Neural progenitor cell (in vitro differentiated cells): Measurements from ENCODE around the gene HINFP. TPM values are rescaled to one million over a fixed set of nuclear protein-coding genes. Genes with fewer than 3 reads are reported as not detected.
"Not testable (repeated sequence)": the region's sequence is repeated elsewhere in the genome, so short reads cannot be mapped to it uniquely, and the experiment has no call there.

Experiments used
- DNase-seq: peaks from one replicate; pipeline ENCODE4 v3.0.0-alpha.2; 2016; ENCODE audit warnings: low spot score
- H2AFZ ChIP-seq: fragments of 200-600 bp; sonication (generic); replicated peaks from 2 replicates; pipeline ENCODE4 v1.6.1; 2016; ENCODE audit warnings: antibody characterized with exemption
- H3F3A ChIP-seq: fragments of 200-600 bp; sonication (generic); 2 replicates; pipeline ENCODE4 v1.6.1; 2016; ENCODE audit warnings: antibody characterized with exemption, low read depth
- H3K27ac ChIP-seq: fragments of 200-600 bp; sonication (generic); 2 replicates; pipeline ENCODE4 v1.5.1; 2016; ENCODE audit warnings: mild to moderate bottlenecking
- H3K27me3 ChIP-seq: fragments of 200-600 bp; sonication (generic); 2 replicates; pipeline ENCODE4 v1.6.1; 2016; ENCODE audit warnings: mild to moderate bottlenecking, moderate library complexity
- H3K36me3 ChIP-seq: fragments of 200-600 bp; sonication (generic); 2 replicates; pipeline ENCODE4 v1.5.1; 2016
- H3K4me1 ChIP-seq: fragments of 200-600 bp; sonication (generic); 2 replicates; pipeline ENCODE4 v1.6.1; 2016; ENCODE audit warnings: mixed run types
- H3K4me2 ChIP-seq: fragments of 200-600 bp; sonication (generic); 2 replicates; pipeline ENCODE4 v1.6.1; 2016
- H3K4me3 ChIP-seq: fragments of 200-600 bp; sonication (generic); 2 replicates; pipeline ENCODE4 v1.5.1; 2016
- H3K79me2 ChIP-seq: fragments of 200-600 bp; sonication (generic); 2 replicates; pipeline ENCODE4 v1.6.1; 2016; ENCODE audit warnings: low read depth
- H3K9ac ChIP-seq: fragments of 200-600 bp; sonication (generic); 2 replicates; pipeline ENCODE4 v1.6.1; 2016
- H3K9me3 ChIP-seq: fragments of 200-600 bp; sonication (generic); 2 replicates; pipeline ENCODE4 v1.5.1; 2016; ENCODE audit warnings: low read depth
- H4K20me1 ChIP-seq: fragments of 200-600 bp; sonication (generic); 2 replicates; pipeline ENCODE4 v1.6.1; 2016; ENCODE audit warnings: low read depth
- H3K27ac Mint-ChIP-seq: 3 replicates; pipeline ENCODE4 v1.8.0; 2021; ENCODE audit warnings: mixed read lengths
- H3K27me3 Mint-ChIP-seq: 2 replicates; pipeline ENCODE4 v1.8.0; 2022; ENCODE audit warnings: low read depth, mild to moderate bottlenecking, inconsistent platforms, moderate library complexity, mixed read lengths; ENCODE audit not compliant: insufficient read depth
- H3K36me3 Mint-ChIP-seq: 3 replicates; pipeline ENCODE4 v1.8.0; 2021; ENCODE audit warnings: mixed read lengths
- H3K4me1 Mint-ChIP-seq: 3 replicates; pipeline ENCODE4 v1.8.0; 2021; ENCODE audit warnings: mixed read lengths
- H3K4me3 Mint-ChIP-seq: 3 replicates; pipeline ENCODE4 v1.8.0; 2021; ENCODE audit warnings: mild to moderate bottlenecking, moderate library complexity, mixed read lengths
- H3K9me3 Mint-ChIP-seq: 3 replicates; pipeline ENCODE4 v1.8.0; 2020; ENCODE audit warnings: mixed read lengths
- CTCF ChIP-seq: fragments of 200-600 bp; sonication (generic); IDR thresholded peaks from 2 replicates; pipeline ENCODE4 v1.5.1; 2017; ENCODE audit warnings: antibody characterized with exemption, mild to moderate bottlenecking
- EZH2 ChIP-seq: fragments of 200-600 bp; sonication (generic); IDR thresholded peaks from 2 replicates; pipeline ENCODE4 v1.6.1; 2017; ENCODE audit warnings: antibody characterized with exemption, mild to moderate bottlenecking, moderate library complexity
- EZH2phosphoT487 ChIP-seq: fragments of 200-600 bp; sonication (generic); IDR thresholded peaks from 2 replicates; pipeline ENCODE4 v1.6.1; 2017; ENCODE audit warnings: antibody characterized with exemption
- total RNA-seq: library from RNA; depleted of rRNA; stranded (reverse); fragments of >200 nt; gene quantifications from 2 replicates; pipeline ENCODE4 v1.2.3, GENCODE V29; 2015; ENCODE audit warnings: low replicate concordance

Gene HINFP
- total RNA-seq, 1 donor from 2014 or later, result 32.5 TPM

GRCh38 chr11:119160151-119160550 is 38.8 kb downstream of the HINFP start:
- Histone ChIP-seq H2AFZ (no peak overlapping the region), H3K27me3 (no peaks in the 10 kb centered on the region), H3K9me3 (no peaks in the 10 kb centered on the region), H3K4me2 (no peak overlapping the region), H3F3A (no peaks in the 10 kb centered on the region), H3K4me3 (no peak overlapping the region), H3K79me2 (no peaks in the 10 kb centered on the region), H3K4me1 (no peaks in the 10 kb centered on the region), H3K27ac (no peak overlapping the region), H3K36me3 (no peaks in the 10 kb centered on the region), H3K9ac (no peak overlapping the region), H4K20me1 (no peaks in the 10 kb centered on the region)
- H3K4me1 Mint-ChIP-seq, result no peaks in the 10 kb centered on the region
- H3K27me3 Mint-ChIP-seq, result peaks cover 9% of the 10 kb centered on the region
- H3K27ac Mint-ChIP-seq, result no peak overlapping the region
- H3K9me3 Mint-ChIP-seq, result no peaks in the 10 kb centered on the region
- no peaks in the 10 kb centered on the region for H3K36me3 Mint-ChIP-seq
- H3K4me3 Mint-ChIP-seq, result no peak overlapping the region
- TF ChIP-seq EZH2phosphoT487 (no peak), EZH2 (no peak), CTCF (no peak)
- no peak for DNase-seq

- Histone ChIP-seq H3K9ac (no peak overlapping the region), H3K4me2 (no peak overlapping the region), H4K20me1 (no peaks in the 10 kb centered on the region), H3K4me3 (no peak overlapping the region), H2AFZ (no peak overlapping the region), H3K27me3 (no peaks in the 10 kb centered on the region), H3K9me3 (no peaks in the 10 kb centered on the region), H3K36me3 (no peaks in the 10 kb centered on the region), H3K4me1 (no peaks in the 10 kb centered on the region), H3F3A (no peaks in the 10 kb centered on the region), H3K79me2 (no peaks in the 10 kb centered on the region), H3K27ac (no peak overlapping the region)
- TF ChIP-seq CTCF (no peak), EZH2 (no peak), EZH2phosphoT487 (no peak)
- Mint-ChIP-seq H3K4me3 (no peak overlapping the region), H3K36me3 (no peaks in the 10 kb centered on the region), H3K4me1 (peaks cover 6% of the 10 kb centered on the region), H3K27ac (no peak overlapping the region), H3K27me3 (peaks cover 4% of the 10 kb centered on the region), H3K9me3 (no peaks in the 10 kb centered on the region)
- DNase-seq, result no peak
Measured at GRCh38 chr11:119161871-119162270, 40.5 kb downstream of the HINFP start.

GRCh38 chr11:119166368-119167076 is 45.1 kb downstream of the HINFP start:
- H2AFZ ChIP-seq, result no peak overlapping the region
- no peaks in the 10 kb centered on the region for H3K27me3 ChIP-seq
- H3K4me1 ChIP-seq, result peaks cover 5% of the 10 kb centered on the region
- Mint-ChIP-seq H3K9me3 (no peaks in the 10 kb centered on the region), H3K27ac (no peak overlapping the region), H3K4me3 (no peak overlapping the region), H3K4me1 (peaks cover 9% of the 10 kb centered on the region), H3K36me3 (no peaks in the 10 kb centered on the region), H3K27me3 (peaks cover 12% of the 10 kb centered on the region)
- DNase-seq, result no peak
- no peaks in the 10 kb centered on the region for H3K79me2 ChIP-seq
- TF ChIP-seq EZH2 (no peak), CTCF (no peak), EZH2phosphoT487 (no peak)
- no peak overlapping the region for H3K4me3 ChIP-seq
- H3K36me3 ChIP-seq, result no peaks in the 10 kb centered on the region
- H3K4me2 ChIP-seq, result no peak overlapping the region
- H3K27ac ChIP-seq, result no peak overlapping the region
- no peaks in the 10 kb centered on the region for H4K20me1 ChIP-seq
- H3K9ac ChIP-seq, result no peak overlapping the region
- H3F3A ChIP-seq, result peaks cover 21% of the 10 kb centered on the region
- no peaks in the 10 kb centered on the region for H3K9me3 ChIP-seq

- H3K27me3 Mint-ChIP-seq, result peaks cover 12% of the 10 kb centered on the region
- not testable (repeated sequence) for H3K9me3 ChIP-seq, H3K27me3 ChIP-seq, H3K79me2 ChIP-seq, H3K9ac ChIP-seq, H3K4me3 ChIP-seq, H4K20me1 ChIP-seq, DNase-seq, H2AFZ ChIP-seq, H3K36me3 Mint-ChIP-seq, H3K4me2 ChIP-seq, H3K27ac Mint-ChIP-seq, H3K4me3 Mint-ChIP-seq, H3K4me1 Mint-ChIP-seq, H3K36me3 ChIP-seq, H3K27ac ChIP-seq, H3K9me3 Mint-ChIP-seq, H3K4me1 ChIP-seq
- H3F3A ChIP-seq, result peaks cover 21% of the 10 kb centered on the region
Measured at GRCh38 chr11:119167077-119167458, 45.7 kb downstream of the HINFP start.
